ENCODE data around the gene MYEF2.

Gene MYEF2

DNA sequence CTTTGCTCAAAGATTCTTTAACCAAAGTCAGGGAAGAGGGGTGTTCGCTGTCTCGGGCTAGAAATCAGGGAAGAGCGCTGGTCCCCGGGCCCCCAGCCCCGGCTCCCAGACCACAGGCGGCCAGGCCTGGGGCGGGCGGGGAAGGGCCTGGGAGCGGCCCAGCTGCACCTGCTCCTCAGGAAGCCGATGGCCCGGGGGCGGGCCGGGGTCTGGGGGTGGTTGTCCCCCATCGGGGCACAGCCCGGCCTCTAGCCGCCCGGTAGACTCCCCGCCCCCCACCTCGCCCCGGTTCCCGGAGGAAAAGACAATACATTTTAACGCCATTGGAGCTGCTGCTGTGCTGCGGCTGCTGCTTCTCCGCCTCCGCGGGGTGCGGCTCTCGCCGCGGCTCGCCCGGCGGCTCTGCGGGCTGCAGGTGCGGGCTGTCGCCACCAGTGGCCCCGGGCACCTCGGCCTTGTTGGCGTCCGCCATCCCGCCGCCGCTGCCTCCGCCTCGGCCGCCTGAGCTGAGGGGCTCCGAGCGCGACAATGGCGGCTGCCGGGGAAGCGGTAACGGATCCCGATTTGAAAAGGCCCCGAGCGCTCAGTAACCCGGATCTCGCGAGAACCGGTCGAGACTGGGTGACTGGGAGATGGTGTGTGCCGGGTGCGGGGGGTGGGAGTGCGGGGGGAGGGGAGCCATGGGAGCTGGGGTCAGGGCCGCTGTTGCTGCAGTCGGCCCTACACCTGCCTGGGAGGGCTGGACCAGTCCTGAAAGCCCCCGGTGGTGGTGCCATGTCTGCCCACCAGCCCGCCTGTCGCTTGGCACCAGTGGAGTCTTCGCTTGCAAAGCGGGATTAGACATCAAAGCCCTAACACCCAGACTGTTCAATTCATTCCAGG is at the start of gene MYEF2:
TSS of gene MYEF2 (minus strand) at position 530 of the 882 bp plus-strand sequence. CDS start at position 472, 58 bp downstream.
- no peaks in the 10 kb centered on the region for H3K27me3 ChIP-seq (ENCODE audit: control insufficient read depth in 2 of 2, insufficient read depth in 2 of 2, low read length in 2 of 2)
- no peaks in the 10 kb centered on the region for H3K9me3 ChIP-seq (ENCODE audit: control insufficient read depth in 2 of 2, low read length in 2 of 2)
- peak within 1 kb of the TSS; percentile 68 to 70 for H3K4me3 ChIP-seq (ENCODE audit: low read length in 2 of 2)
- no peaks in the 10 kb centered on the region for H3K36me3 ChIP-seq (ENCODE audit: control insufficient read depth in 2 of 2, insufficient read depth in 2 of 2, low read length in 2 of 2)
- no peaks in the 10 kb centered on the region for H3K4me1 ChIP-seq (ENCODE audit: control insufficient read depth in 2 of 2, insufficient read depth in 2 of 2, low read length in 2 of 2)
- peak within 1 kb of the TSS in 1 of 2 donors; percentile 65 for H3K9ac ChIP-seq (ENCODE audit: low read depth in 1 of 2, low read length in 2 of 2)
- peak within 1 kb of the TSS; percentile 45 to 55 for H3K27ac ChIP-seq (ENCODE audit: low read depth in 2 of 2, low read length in 2 of 2)

- no peaks in the 10 kb centered on the region for H3K36me3 ChIP-seq (ENCODE audit: control insufficient read depth in 2 of 2, insufficient read depth in 2 of 2, low read length in 2 of 2)
- H3K9me3 ChIP-seq (ENCODE audit: control insufficient read depth in 2 of 2, low read length in 2 of 2), result no peaks in the 10 kb centered on the region
- no peaks in the 10 kb centered on the region for H3K4me1 ChIP-seq (ENCODE audit: control insufficient read depth in 2 of 2, insufficient read depth in 2 of 2, low read length in 2 of 2)
- no peaks in the 10 kb centered on the region for H3K27me3 ChIP-seq (ENCODE audit: control insufficient read depth in 2 of 2, insufficient read depth in 2 of 2, low read length in 2 of 2)
- H3K4me3 ChIP-seq (ENCODE audit: low read length in 2 of 2), result no peak overlapping the region
- no peak overlapping the region for H3K9ac ChIP-seq (ENCODE audit: low read depth in 1 of 2, low read length in 2 of 2)
- H3K27ac ChIP-seq (ENCODE audit: low read depth in 2 of 2, low read length in 2 of 2), result no peak overlapping the region
These were observed 47.7 kb upstream of the MYEF2 start for GRCh38 chr15:48225771-48226170.

DNA sequence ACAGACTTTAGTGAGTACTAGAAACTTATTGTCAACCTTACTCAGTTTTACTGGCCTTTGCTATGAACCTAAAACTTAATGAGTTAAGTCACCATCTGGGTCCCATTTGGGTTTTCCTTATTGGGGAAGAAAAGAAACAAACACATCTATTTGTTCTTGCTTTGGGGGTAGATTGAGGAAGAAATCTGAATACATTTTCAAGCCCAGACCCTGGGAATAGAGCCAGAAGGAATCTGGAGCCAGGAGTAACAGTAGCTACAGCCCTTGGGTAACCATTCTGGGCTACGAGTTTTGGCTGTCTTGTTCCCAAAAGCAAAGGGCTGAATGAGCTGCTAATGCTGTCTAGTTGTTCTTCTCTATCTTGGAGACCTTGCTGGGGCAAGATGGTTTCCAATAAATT is 44.5 kb upstream of the MYEF2 start:
- H3K36me3 ChIP-seq (ENCODE audit: control insufficient read depth in 2 of 2, insufficient read depth in 2 of 2, low read length in 2 of 2), result no peaks in the 10 kb centered on the region
- no peaks in the 10 kb centered on the region for H3K27me3 ChIP-seq (ENCODE audit: control insufficient read depth in 2 of 2, insufficient read depth in 2 of 2, low read length in 2 of 2)
- no peak overlapping the region for H3K9ac ChIP-seq (ENCODE audit: low read depth in 1 of 2, low read length in 2 of 2)
- no peaks in the 10 kb centered on the region for H3K4me1 ChIP-seq (ENCODE audit: control insufficient read depth in 2 of 2, insufficient read depth in 2 of 2, low read length in 2 of 2)
- H3K4me3 ChIP-seq (ENCODE audit: low read length in 2 of 2), result no peak overlapping the region
- H3K9me3 ChIP-seq (ENCODE audit: control insufficient read depth in 2 of 2, low read length in 2 of 2), result no peaks in the 10 kb centered on the region
- H3K27ac ChIP-seq (ENCODE audit: low read depth in 2 of 2, low read length in 2 of 2), result no peak overlapping the region

- Histone ChIP-seq H3K9me3 (ENCODE audit: control insufficient read depth in 2 of 2, low read length in 2 of 2) (no peaks in the 10 kb centered on the region), H3K27ac (ENCODE audit: low read depth in 2 of 2, low read length in 2 of 2) (no peak overlapping the region), H3K27me3 (ENCODE audit: control insufficient read depth in 2 of 2, insufficient read depth in 2 of 2, low read length in 2 of 2) (no peaks in the 10 kb centered on the region), H3K4me1 (ENCODE audit: control insufficient read depth in 2 of 2, insufficient read depth in 2 of 2, low read length in 2 of 2) (no peaks in the 10 kb centered on the region), H3K4me3 (ENCODE audit: low read length in 2 of 2) (no peak overlapping the region), H3K36me3 (ENCODE audit: control insufficient read depth in 2 of 2, insufficient read depth in 2 of 2, low read length in 2 of 2) (no peaks in the 10 kb centered on the region), H3K9ac (ENCODE audit: low read depth in 1 of 2, low read length in 2 of 2) (no peak overlapping the region)
These were observed 43.8 kb upstream of the MYEF2 start for GRCh38 chr15:48221885-48222284.

- Histone ChIP-seq H3K9ac (ENCODE audit: low read depth in 1 of 2, low read length in 2 of 2) (no peak overlapping the region), H3K27ac (ENCODE audit: low read depth in 2 of 2, low read length in 2 of 2) (no peak overlapping the region), H3K36me3 (ENCODE audit: control insufficient read depth in 2 of 2, insufficient read depth in 2 of 2, low read length in 2 of 2) (no peaks in the 10 kb centered on the region), H3K4me3 (ENCODE audit: low read length in 2 of 2) (no peak overlapping the region), H3K9me3 (ENCODE audit: control insufficient read depth in 2 of 2, low read length in 2 of 2) (no peaks in the 10 kb centered on the region), H3K4me1 (ENCODE audit: control insufficient read depth in 2 of 2, insufficient read depth in 2 of 2, low read length in 2 of 2) (no peaks in the 10 kb centered on the region), H3K27me3 (ENCODE audit: control insufficient read depth in 2 of 2, insufficient read depth in 2 of 2, low read length in 2 of 2) (no peaks in the 10 kb centered on the region)
These were observed 43.2 kb upstream of the MYEF2 start for GRCh38 chr15:48221261-48221660.

- Histone ChIP-seq H3K9me3 (ENCODE audit: control insufficient read depth in 2 of 2, low read length in 2 of 2) (no peaks in the 10 kb centered on the region), H3K27ac (ENCODE audit: low read depth in 2 of 2, low read length in 2 of 2) (no peak within 1 kb of the TSS), H3K9ac (ENCODE audit: low read depth in 1 of 2, low read length in 2 of 2) (no peak within 1 kb of the TSS), H3K4me3 (ENCODE audit: low read length in 2 of 2) (no peak within 1 kb of the TSS), H3K4me1 (ENCODE audit: control insufficient read depth in 2 of 2, insufficient read depth in 2 of 2, low read length in 2 of 2) (no peaks in the 10 kb centered on the region), H3K36me3 (ENCODE audit: control insufficient read depth in 2 of 2, insufficient read depth in 2 of 2, low read length in 2 of 2) (no peaks in the 10 kb centered on the region), H3K27me3 (ENCODE audit: control insufficient read depth in 2 of 2, insufficient read depth in 2 of 2, low read length in 2 of 2) (no peaks in the 10 kb centered on the region)
These were observed 27.9 kb upstream of the MYEF2 start, which contains the start of gene SLC12A1 for GRCh38 chr15:48205981-48206380. Gene SLC12A1, plus strand, starts transcription at chr15:48206302. Its CDS starts 1,418 bp downstream, at chr15:48207720.

- H3K36me3 ChIP-seq (ENCODE audit: control insufficient read depth in 2 of 2, insufficient read depth in 2 of 2, low read length in 2 of 2), result no peaks in the 10 kb centered on the region
- H3K4me3 ChIP-seq (ENCODE audit: low read length in 2 of 2), result no peak overlapping the region
- H3K4me1 ChIP-seq (ENCODE audit: control insufficient read depth in 2 of 2, insufficient read depth in 2 of 2, low read length in 2 of 2), result no peaks in the 10 kb centered on the region
- no peak overlapping the region for H3K9ac ChIP-seq (ENCODE audit: low read depth in 1 of 2, low read length in 2 of 2)
- no peaks in the 10 kb centered on the region for H3K9me3 ChIP-seq (ENCODE audit: control insufficient read depth in 2 of 2, low read length in 2 of 2)
- no peak overlapping the region for H3K27ac ChIP-seq (ENCODE audit: low read depth in 2 of 2, low read length in 2 of 2)
- H3K27me3 ChIP-seq (ENCODE audit: control insufficient read depth in 2 of 2, insufficient read depth in 2 of 2, low read length in 2 of 2), result peaks cover 0 to 5% of the 10 kb centered on the region in 2 donors
These were observed 24.0 kb upstream of the MYEF2 start for GRCh38 chr15:48202068-48202467.

DNA sequence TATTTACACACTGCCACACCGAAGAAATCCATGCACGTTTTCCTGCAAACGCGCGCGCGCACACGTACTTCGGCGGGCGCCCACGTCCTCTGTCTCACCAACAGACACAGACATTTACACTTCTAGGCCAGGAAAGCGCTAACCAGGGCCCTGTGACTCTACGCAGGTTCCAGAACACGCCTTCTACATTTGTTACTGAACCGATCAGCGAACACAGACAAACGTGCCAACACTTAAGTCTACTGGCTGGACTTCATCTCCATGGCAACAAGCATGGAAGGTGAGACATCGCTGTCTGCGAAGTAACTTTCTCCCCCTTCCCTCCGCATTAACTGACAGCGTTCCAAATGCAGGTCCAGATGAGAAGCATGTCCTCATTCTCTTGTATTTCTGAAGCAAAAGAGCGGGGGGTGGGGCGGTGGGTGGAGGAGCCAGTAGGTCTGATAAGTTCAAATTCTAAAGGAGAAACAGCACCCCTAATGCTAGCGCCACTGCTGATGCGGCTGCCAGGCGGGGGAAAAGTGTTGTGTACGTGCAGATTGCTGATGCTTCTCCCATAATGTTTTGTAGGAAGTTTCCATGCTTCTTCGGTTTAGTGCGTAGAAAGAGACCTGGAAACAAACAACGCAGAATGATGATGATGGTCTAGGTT is 13.6 kb upstream of the MYEF2 start, which contains the start of gene CTXN2:
TSS of gene CTXN2 (plus strand) at position 92 of the 652 bp plus-strand sequence. CDS start 9,636 bp downstream, outside the sequence.
- Histone ChIP-seq H3K4me3 (ENCODE audit: low read length in 2 of 2) (peak within 1 kb of the TSS; percentile 57 to 64), H3K9me3 (ENCODE audit: control insufficient read depth in 2 of 2, low read length in 2 of 2) (peaks cover 0 to 3% of the 10 kb centered on the region in 2 donors), H3K27me3 (ENCODE audit: control insufficient read depth in 2 of 2, insufficient read depth in 2 of 2, low read length in 2 of 2) (peaks cover 0 to 5% of the 10 kb centered on the region in 2 donors), H3K36me3 (ENCODE audit: control insufficient read depth in 2 of 2, insufficient read depth in 2 of 2, low read length in 2 of 2) (no peaks in the 10 kb centered on the region), H3K27ac (ENCODE audit: low read depth in 2 of 2, low read length in 2 of 2) (no peak within 1 kb of the TSS), H3K4me1 (ENCODE audit: control insufficient read depth in 2 of 2, insufficient read depth in 2 of 2, low read length in 2 of 2) (peaks cover 0 to 7% of the 10 kb centered on the region in 2 donors), H3K9ac (ENCODE audit: low read depth in 1 of 2, low read length in 2 of 2) (no peak within 1 kb of the TSS)

DNA sequence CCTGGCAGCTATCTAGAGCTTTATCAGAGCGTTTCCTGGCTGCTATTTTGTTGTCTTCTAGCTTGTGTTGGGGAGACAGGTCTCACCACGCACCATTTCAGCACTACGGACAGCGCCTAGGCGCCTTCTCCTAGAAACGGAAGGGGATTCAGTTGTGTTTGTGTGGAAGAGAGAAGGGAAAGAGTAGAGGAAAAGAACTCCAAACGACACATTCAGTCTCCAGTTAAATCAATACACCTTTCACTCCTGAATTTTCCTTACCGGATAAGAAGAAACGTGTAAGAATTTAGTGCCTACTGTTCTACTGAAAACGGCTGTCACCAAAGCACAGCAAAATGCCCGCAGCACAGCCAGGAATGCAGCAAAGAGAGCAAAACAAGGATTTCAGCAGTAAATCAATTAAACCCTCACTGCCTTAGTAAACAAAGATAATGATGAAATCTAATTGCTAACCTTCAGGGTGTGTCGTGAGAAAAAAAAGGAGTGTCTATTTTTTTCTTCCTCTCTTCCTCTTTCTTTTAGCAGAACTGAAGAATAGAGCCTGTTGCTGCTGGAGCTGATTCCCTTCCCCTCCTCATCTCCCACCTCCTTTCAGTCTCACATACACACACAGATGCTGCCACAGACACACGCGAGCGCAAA is 13.0 kb upstream of the MYEF2 start:
- Histone ChIP-seq H3K4me1 (ENCODE audit: control insufficient read depth in 2 of 2, insufficient read depth in 2 of 2, low read length in 2 of 2) (peaks cover 0 to 7% of the 10 kb centered on the region in 2 donors), H3K9me3 (ENCODE audit: control insufficient read depth in 2 of 2, low read length in 2 of 2) (peaks cover 0 to 3% of the 10 kb centered on the region in 2 donors), H3K9ac (ENCODE audit: low read depth in 1 of 2, low read length in 2 of 2) (no peak overlapping the region), H3K27me3 (ENCODE audit: control insufficient read depth in 2 of 2, insufficient read depth in 2 of 2, low read length in 2 of 2) (peaks cover 0 to 5% of the 10 kb centered on the region in 2 donors), H3K27ac (ENCODE audit: low read depth in 2 of 2, low read length in 2 of 2) (no peak overlapping the region), H3K4me3 (ENCODE audit: low read length in 2 of 2) (peak overlapping the region; percentile 57 to 64), H3K36me3 (ENCODE audit: control insufficient read depth in 2 of 2, insufficient read depth in 2 of 2, low read length in 2 of 2) (no peaks in the 10 kb centered on the region)

Measured in mucosa of rectum (tissue), 2 donors.